GM12873 (cell line): ENCODE results near the gene NIP7.
A peak's percentile ranks its signal among the peaks of the same experiment; 100 is the strongest.

Source experiments
- CTCF ChIP-seq: IDR thresholded peaks from 2 replicates; pipeline ENCODE4 v1.5.1; 2012; ENCODE audit warnings: low read depth, mild to moderate bottlenecking, moderate library complexity, low read length, control low read depth; ENCODE audit not compliant: insufficient read depth; ENCODE audit errors: missing control alignments

NIP7 gene

GRCh38 chr16:69306031-69306430 is 33.5 kb upstream of the NIP7 start:
- no peak for TF ChIP-seq CTCF

GRCh38 chr16:69307091-69307490 is 32.5 kb upstream of the NIP7 start:
- no peak for TF ChIP-seq CTCF

GRCh38 chr16:69307856-69308255 is 31.7 kb upstream of the NIP7 start:
- TF ChIP-seq CTCF: no peak

DNA sequence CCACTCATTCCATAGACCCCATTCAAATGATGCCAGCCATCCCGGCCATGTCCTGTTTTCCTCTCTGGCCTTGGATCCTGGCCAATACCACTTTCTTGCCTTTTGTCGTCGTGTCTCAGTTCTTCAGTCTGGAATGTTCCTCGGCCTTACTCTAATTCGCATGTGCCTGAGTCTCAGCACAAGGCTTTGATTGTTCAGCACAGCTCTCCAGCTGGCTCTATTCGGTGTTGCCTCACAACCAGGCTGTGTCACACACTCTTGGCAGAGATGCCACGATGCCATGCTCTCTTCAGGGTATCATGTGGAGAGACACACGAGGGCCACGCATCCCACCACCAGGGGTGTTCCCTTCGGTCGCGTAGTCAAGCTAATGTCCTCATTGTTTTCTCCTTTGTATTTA is 30.3 kb upstream of the NIP7 start:
- no peak for TF ChIP-seq CTCF

- TF ChIP-seq CTCF: peak; percentile 90
Observed at GRCh38 chr16:69310653-69311532, 28.7 kb upstream of the NIP7 start, which contains the start of gene VPS4A. Gene VPS4A (plus strand): TSS chr16:69311350. CDS start chr16:69311512, 162 bp downstream.

- TF ChIP-seq CTCF: peak; percentile 15
Observed at GRCh38 chr16:69311533-69312387, 27.8 kb upstream of the NIP7 start.

DNA sequence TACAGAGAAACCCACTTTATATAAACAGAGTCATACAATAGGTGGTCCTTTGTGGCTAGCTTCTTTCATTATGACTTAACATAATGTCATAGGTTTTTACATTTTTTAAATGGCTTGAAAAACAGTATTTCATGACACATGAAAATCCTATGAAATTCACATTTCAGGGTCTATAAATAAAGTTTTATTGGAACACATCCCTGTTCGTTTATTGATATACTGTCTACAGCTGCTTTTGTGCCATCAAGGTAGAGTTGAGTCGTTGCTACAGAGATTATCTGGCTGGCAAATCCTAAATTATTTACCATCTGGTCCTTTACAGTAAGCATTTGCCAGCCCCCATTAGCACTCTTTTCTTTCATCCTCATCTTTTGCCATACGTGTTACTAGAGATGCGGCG is 26.1 kb upstream of the NIP7 start:
- no peak for TF ChIP-seq CTCF
